ENCODE measurements around the gene FBXO42.

GRCh38 chr1:16352842-16353535 lies 709 bp upstream of the FBXO42 start:
- TF ChIP-seq POLR2A (IDR thresholded peaks at IDR 0.05; ENCODE audit: extremely low read depth, insufficient read length) (no peak), CTCF (IDR thresholded peaks at IDR 0.05; ENCODE audit: low read depth, low read length) (no peak), MAX (IDR thresholded peaks at IDR 0.05; ENCODE audit: low read depth, low read length) (peak; percentile 44; the same call in 1 of the 2 replicates), MYC (IDR thresholded peaks at IDR 0.05; ENCODE audit: low read depth, low read length) (0 out of 2 replicates have a peak, but pooled peaks have one; percentile 9)
